ENCODE results near the gene ANKRD22. TPM values are rescaled to one million over a fixed set of nuclear protein-coding genes. Genes with fewer than 3 reads are reported as not detected.
"Not testable (repeated sequence)": the region's sequence is repeated elsewhere in the genome, so short reads cannot be mapped to it uniquely, and the experiment has no call there.

The ANKRD22 gene
- total and polyA plus RNA-seq, 2 of the 8 experiments (the other 6 are each of a cell fraction or from before 2014, with no cell fraction given), result 0.68 TPM; not detected in 1

DNA sequence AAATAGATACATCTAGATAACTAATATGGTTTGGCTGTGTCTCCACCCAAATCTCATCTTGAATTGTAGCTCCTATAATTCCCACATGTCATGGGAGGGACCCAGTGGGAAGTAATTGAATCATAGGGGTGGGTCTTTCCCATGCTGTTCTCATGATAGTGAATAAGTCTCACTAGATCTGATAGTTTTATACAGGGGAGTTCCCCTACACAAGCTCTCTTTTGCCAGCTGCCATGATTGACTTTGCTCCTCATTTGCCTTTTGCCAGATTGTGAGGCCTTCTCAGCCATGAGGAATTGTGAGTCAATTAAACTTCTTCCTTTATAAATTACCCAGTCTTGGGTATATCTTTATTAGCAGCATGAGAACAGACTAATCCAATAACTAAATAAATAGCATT lies 14.0 kb downstream of the ANKRD22 start:
- H3K14ac ChIP-seq (ENCODE audit: insufficient read length); H3K4ac ChIP-seq (replicated peaks; ENCODE audit: insufficient read length, low read depth, low read length); H2BK12ac ChIP-seq (ENCODE audit: low read depth, low read length); H3K79me1 ChIP-seq (ENCODE audit: low read depth, low read length); H2AFZ ChIP-seq (ENCODE audit: low read length); H2BK15ac ChIP-seq (ENCODE audit: low read length); H4K91ac ChIP-seq (replicated peaks; ENCODE audit: insufficient read length, low read length); H3K36me3 ChIP-seq (ENCODE audit: control insufficient read depth in 2 of 4, insufficient read depth in 4 of 4, low read length in 3 of 4); H2BK120ac ChIP-seq (replicated peaks; ENCODE audit: low read depth, low read length); H2BK20ac ChIP-seq (ENCODE audit: low read length); H3K9ac ChIP-seq (replicated peaks in 1 of 4; ENCODE audit: extremely low read depth in 1 of 4, low read depth in 3 of 4, low read length in 3 of 4); H3K79me2 ChIP-seq (ENCODE audit: control insufficient read depth in 1 of 2, insufficient read depth in 2 of 2, low read length in 2 of 2); DNase-seq (ENCODE audit: low read depth in 1 of 2, low spot score in 2 of 2); H3K9me3 ChIP-seq (ENCODE audit: insufficient read depth in 2 of 2, low read depth in 1 of 2, low read length in 1 of 2); H3K27ac ChIP-seq (ENCODE audit: low read depth, low read length); H3K27me3 ChIP-seq (replicated peaks in 1 of 4; ENCODE audit: control insufficient read depth in 3 of 4, extremely low read depth in 1 of 4, insufficient read depth in 3 of 4, low read length in 3 of 4); FAIRE-seq; H3K23me2 ChIP-seq (ENCODE audit: low read depth, low read length); H4K20me1 ChIP-seq (replicated peaks in 1 of 2; ENCODE audit: control insufficient read depth in 1 of 2, insufficient read depth in 2 of 2, low read length in 2 of 2); H3K4me2 ChIP-seq (ENCODE audit: insufficient read depth in 1 of 2, low read depth in 2 of 2, low read length in 2 of 2); H3K18ac ChIP-seq (ENCODE audit: extremely low read depth, low read length); POLR2A ChIA-PET (ENCODE audit: partially characterized antibody); H4K8ac ChIP-seq (ENCODE audit: extremely low read depth, insufficient read depth, low read length); H3K23ac ChIP-seq (ENCODE audit: insufficient read length); H4K5ac ChIP-seq (ENCODE audit: insufficient read length, low read depth, low read length); H2AK5ac ChIP-seq (ENCODE audit: low read depth, low read length); H3K56ac ChIP-seq (replicated peaks; ENCODE audit: insufficient read length, low read depth, low read length); H3K4me1 ChIP-seq (replicated peaks in 1 of 4; ENCODE audit: control insufficient read depth in 3 of 4, insufficient read depth in 4 of 4, low read length in 3 of 4); H2BK5ac ChIP-seq (ENCODE audit: low read depth, low read length); H3K4me3 ChIP-seq (ENCODE audit: extremely low read depth in 1 of 4, insufficient read depth in 2 of 4, low read depth in 3 of 4, low read length in 4 of 4): not testable (repeated sequence)
- CTCF ChIA-PET (ENCODE audit: partially characterized antibody), result interaction anchor here (0.8 to 7.2 kb wide), 21 partner anchors 8 to 381 kb away, joined by 3 to 279 read pairs (median 11); partner anchors contain the start of gene FAS
